ENCODE measurements around the gene FPGS.
"Not testable (repeated sequence)": the region's sequence is repeated elsewhere in the genome, so short reads cannot be mapped to it uniquely, and the experiment has no call there.

FPGS gene, protein sequence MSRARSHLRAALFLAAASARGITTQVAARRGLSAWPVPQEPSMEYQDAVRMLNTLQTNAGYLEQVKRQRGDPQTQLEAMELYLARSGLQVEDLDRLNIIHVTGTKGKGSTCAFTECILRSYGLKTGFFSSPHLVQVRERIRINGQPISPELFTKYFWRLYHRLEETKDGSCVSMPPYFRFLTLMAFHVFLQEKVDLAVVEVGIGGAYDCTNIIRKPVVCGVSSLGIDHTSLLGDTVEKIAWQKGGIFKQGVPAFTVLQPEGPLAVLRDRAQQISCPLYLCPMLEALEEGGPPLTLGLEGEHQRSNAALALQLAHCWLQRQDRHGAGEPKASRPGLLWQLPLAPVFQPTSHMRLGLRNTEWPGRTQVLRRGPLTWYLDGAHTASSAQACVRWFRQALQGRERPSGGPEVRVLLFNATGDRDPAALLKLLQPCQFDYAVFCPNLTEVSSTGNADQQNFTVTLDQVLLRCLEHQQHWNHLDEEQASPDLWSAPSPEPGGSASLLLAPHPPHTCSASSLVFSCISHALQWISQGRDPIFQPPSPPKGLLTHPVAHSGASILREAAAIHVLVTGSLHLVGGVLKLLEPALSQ

DNA sequence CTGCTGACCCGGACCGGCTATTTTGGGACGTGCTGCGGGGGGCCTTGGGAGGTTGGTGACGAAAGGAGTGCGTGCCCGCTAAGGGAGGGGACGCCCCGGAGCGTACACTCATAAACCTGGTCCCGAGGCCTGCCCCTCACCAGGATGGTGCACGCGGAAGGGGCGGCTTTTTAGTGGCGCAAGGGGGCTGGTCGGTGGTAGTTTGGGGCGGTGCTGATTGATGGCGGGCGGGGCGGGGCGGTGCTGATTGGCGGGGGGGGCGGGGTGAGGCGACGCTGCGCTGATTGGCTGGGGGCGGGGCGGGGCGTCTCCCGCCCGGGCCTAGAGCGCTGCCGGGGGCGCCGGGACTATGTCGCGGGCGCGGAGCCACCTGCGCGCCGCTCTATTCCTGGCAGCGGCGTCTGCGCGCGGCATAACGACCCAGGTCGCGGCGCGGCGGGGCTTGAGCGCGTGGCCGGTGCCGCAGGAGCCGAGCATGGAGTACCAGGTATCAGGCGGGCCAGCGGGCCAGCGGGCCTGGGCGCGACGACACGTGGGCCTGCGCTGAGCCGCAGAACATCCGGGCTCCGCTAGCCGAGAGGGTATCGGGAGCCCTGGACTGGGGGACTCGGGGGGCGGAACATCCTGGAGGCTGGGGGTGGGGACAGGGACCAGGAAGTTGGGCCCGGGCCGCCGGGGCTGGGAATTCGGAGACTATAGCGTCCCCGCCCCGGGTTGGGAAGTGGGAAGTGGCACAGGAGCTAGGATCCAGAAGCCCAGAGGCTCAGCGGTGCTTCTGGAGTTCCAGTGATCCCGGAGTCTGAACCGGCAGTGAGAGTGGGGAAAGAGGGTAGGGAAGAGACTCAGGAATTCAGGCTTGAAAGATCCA lies at the start of gene FPGS:
Gene FPGS, plus strand, starts transcription at position 307 of the 868 bp plus-strand sequence. Its CDS starts 43 bp downstream, at position 350.
- DNase-seq (ENCODE audit: low read depth in 2 of 2), result peak; percentile 58 to 77

DNA sequence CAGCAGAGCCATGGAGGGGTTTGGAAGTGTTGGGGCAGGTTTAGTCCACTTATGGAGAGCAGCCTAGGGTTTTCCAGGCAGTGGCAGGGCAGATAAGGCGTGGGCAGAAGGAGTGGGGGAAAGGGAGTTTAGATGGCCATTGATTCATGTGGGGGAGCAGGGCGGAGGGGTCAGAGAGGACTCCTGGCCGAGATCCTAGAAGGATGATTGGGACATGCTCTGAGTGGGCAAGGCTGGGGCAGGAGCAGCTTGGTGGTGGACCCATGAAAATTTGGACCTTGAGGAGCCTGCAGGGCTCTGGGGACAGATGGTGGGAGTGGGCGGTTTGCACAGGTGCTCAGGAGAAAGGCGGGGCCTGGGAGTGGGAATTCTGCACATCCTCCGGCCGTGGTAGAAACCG lies 49.5 kb upstream of the FPGS start:
- DNase-seq (ENCODE audit: low read depth in 2 of 2), result no peak

GRCh38 chr9:127753622-127754021 lies 49.1 kb upstream of the FPGS start:
- no peak for DNase-seq (ENCODE audit: low read depth in 2 of 2)

DNA sequence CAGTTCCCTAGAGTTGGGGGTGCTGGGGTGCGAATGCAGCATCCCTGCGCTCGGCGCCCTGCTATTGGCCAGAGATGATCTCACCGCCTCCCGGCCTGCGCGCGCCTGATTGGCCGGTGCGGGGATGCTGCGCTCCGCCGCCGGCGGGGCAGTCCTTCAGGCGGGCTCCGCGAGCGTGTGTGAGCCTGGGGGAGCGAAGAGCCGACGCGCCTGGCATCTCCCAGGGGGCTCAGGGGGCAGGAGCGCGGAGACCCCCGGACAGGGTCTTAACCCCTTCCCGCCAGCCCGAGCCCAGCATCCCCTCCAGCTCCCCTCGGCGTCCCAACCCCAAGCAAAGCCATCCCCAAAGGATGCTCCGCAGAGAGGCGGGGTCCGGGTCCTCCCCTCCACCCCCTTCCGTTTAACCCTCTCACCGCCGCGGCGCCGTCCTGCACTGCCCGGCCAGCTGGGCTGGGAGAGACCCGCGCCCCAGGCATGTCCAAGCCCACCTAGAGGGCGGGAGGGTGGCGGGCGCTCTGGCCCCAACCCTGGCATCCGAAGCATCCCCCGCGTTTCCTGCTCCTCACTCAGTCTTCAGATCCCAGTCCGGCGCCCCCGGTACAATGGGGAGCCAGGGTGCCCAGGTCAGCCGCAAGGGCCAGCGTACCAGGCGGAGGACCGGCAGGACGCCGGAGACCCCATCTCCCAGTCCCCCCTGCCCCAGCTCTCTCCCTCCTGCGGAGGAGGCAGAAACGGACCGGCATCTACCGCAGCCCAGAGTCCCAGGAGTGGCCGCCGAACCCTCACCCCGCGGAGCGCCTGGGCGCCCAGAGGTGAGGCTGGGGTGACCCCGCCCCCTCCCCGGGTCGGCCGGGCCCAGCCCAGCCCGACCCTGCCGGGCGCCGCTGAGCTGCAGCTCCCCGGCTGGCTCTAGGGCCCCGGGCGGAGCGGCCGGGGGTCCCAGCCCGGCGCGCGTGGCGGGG lies 48.3 kb upstream of the FPGS start:
- no peak for DNase-seq (ENCODE audit: low read depth in 2 of 2)

- no peak for DNase-seq (ENCODE audit: low read depth in 2 of 2)
Measured at GRCh38 chr9:127755061-127756060, 47.3 kb upstream of the FPGS start.

DNA sequence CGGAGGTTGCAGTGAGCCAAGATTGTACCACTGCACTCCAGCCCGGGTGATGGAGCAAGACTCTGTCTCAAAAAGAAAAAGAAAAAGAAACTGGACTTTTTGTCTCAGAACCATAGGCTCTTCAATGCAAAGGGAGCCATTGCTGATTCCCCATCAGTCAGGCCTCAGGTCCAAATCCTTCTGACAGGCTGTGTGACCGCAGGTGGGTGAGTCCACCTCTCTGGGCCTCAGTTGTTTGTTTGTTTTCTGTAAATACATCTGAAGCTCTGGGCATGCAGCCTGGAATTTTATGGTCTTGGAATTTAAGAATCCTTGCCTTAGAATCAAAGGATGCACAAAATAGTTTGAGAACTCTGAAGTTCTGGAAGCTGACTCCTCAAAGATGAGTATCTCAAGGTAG lies 46.4 kb upstream of the FPGS start:
- no peak for DNase-seq (ENCODE audit: low read depth in 2 of 2)

DNA sequence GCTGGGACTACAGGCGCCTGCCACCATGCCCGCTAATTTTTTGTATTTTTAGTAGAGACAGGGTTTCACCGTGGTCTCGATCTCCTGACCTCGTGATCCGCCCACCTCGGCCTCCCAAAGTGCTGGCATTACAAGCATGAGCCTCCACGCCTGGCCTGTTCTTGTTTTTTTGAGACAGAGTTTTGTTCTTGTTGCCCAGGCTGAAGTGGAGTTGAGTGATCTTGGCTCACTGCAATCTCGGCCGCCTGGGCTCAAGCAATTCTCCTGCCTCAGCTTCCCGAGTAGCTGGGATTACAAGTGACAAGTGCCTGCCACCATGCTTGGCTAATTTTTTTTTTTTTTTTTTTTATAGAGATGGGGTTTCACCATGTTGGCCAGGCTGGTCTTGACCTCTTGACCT lies 45.9 kb upstream of the FPGS start:
- not testable (repeated sequence) for DNase-seq (ENCODE audit: low read depth in 2 of 2)

GRCh38 chr9:127758843-127759242 lies 43.8 kb upstream of the FPGS start:
- DNase-seq (ENCODE audit: low read depth in 2 of 2), result no peak

DNA sequence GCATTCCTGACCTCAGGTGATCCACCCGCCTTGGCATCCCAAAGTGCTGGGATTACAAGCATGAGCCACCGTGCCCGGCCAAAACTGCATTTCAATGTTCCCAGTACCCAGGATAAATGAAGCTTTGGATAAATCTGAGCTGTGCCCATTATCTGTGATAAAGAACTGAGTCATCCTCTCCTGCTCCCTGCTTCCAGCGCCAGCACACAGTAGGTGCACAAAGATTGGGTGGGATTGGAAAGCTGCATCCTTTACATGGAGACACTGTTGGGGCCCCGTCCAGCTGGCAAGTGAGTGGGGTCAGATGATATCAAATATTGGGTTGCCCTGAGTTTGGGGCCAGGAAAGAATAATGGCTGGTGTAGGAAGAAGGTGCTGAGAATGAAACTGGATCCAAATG lies 41.6 kb upstream of the FPGS start:
- DNase-seq (ENCODE audit: low read depth in 2 of 2), result no peak

DNA sequence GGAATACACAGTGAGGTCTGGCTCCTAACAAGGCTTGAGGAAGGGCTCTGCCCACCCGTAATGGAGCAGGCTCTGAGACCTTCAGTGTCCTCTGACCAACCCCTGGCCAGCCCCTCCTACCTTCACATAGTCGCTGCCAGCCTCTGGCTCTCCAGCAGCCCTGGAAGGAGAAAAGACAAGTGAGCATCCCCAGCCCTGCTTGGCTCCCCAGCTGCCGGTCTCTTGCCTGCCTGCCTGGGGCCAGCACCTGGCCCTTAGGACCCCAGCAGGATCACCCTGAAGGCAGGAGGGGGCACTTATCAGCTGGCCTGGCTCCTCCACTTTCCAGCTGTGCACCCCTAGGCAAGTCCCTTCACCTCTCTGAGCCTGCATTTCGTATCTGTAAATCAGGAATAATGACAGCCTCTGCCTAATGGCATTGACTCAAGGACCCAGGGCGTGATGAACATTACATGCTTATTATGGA lies 41.2 kb upstream of the FPGS start:
- no peak for DNase-seq (ENCODE audit: low read depth in 2 of 2)

DNA sequence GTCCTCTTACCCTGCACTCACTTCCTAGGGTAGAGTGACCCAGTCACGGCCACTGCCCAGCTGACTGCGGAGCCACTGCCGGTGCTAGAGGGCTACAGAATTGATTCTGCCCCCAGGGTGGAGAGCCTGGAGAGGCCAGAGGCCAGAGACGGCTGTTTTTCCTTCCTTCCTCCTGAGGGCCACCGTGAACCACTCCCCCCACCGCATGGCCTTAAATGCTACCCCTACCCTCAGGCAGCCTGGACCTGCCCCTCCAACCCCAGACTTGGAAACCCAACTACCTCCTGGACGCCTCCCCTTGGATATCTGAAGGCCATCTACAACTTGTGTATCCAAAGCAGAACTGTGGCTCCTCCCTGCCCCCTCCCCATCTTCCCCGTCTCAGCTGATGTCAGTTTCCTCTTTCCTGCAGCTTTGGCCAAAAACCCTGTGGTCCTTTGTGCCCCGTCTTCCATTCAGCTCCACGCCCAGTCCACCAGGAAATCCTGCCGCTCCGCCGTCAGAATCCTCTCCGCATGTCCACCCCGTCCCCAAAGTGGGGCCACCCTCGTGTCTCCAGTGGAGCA lies 40.5 kb upstream of the FPGS start:
- no peak for DNase-seq (ENCODE audit: low read depth in 2 of 2)

DNA sequence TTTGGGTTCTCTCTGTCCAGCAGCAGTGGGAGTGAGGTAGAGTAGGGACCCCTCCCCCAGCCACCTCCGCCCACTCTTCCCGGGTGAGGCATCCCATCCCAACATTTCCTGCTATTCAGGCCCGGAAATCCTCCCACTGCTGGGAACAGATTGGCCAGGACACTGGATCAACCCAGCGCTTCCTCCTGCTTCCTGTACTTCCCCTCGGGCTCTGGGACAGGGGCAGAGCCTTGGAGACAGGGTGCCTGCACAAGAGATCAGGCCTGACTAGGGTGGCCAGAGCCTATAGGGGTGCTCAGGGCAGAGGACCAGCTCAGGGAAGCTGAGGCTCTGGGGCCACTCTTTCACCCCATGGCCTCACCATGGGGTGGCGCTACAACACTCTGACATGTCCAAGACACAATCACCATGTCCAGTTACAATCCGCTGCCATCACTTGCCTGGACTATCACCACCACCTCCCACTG lies 38.7 kb upstream of the FPGS start:
- no peak for DNase-seq (ENCODE audit: low read depth in 2 of 2)

GRCh38 chr9:127765418-127765817 lies 37.3 kb upstream of the FPGS start:
- DNase-seq (ENCODE audit: low read depth in 2 of 2), result no peak

- DNase-seq (ENCODE audit: low read depth in 2 of 2), result no peak
Measured at GRCh38 chr9:127767410-127767809, 35.3 kb upstream of the FPGS start.

GRCh38 chr9:127767909-127768331 lies 34.8 kb upstream of the FPGS start:
- DNase-seq (ENCODE audit: low read depth in 2 of 2), result no peak

DNA sequence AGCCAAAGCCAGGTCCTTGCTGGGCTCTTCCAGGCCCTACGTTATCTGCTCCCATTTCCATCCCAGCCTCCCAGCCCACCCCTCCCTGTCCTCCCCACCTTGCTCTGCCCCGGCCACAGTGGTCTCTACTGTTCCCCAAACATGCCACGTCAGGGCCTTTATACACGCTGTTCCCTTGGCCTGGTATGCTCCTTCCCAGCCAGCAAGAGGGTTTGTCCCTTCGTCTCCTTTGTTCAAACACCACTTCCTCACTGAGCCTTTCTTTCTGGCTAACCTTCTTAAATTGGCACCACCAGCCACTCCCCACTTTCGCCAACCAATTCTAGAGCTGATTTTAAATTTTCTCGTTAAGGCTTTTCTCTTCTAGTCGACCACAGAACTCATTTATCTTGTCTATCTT lies 34.0 kb upstream of the FPGS start:
- no peak for DNase-seq (ENCODE audit: low read depth in 2 of 2)

DNA sequence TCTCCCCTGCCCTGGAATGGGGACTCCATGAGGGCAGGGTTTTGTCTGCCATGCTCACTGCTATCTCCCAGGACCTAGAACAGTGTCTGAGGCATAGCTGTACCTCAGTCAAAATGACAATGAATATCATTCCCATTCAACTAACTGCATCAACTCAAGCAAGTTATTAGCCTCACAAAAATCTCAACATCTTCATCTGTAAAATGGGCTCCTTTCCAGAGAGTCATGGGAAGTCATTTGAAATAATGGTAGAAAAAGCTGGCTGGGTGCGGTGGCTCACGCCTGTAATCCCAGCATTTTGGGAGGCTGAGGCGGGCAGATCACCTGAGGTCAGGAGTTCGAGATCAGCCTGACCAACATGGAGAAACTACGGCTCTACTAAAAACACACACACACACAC lies 33.6 kb upstream of the FPGS start:
- no peak for DNase-seq (ENCODE audit: low read depth in 2 of 2)

GRCh38 chr9:127769929-127770582 lies 32.6 kb upstream of the FPGS start:
- DNase-seq (ENCODE audit: low read depth in 2 of 2), result no peak

DNA sequence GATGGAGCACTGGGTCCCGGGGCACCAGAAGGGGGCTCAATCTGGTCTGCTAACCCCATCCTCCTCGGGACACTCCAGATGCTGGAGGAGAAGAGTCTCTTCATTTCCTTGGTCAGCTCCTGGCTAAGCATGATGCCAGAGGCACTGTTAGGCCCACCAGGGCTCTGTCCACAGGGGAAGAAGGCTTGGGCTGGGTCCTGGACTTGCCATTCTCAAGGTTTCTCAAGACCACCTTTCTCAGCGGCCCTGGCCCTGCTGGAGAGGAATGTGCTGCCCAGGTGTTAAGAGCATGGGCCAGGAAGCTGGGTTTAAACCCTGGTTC lies 32.1 kb upstream of the FPGS start:
- no peak for DNase-seq (ENCODE audit: low read depth in 2 of 2)

Data from stimulated activated CD8-positive, alpha-beta memory T cell treated with anti-CD3 and anti-CD28 coated beads, Interleukin-7, amount 100 ng/mL, for 4 hours (primary cell).